ENCODE data around the gene PRRT1.

- peak in 3 of 4 experiments; percentile 32 to 39 (median 32) for TF ChIP-seq CTCF (IDR thresholded peaks at IDR 0.05)
- TF ChIP-seq EP300 (IDR thresholded peaks at IDR 0.05): no peak
- no peak for TF ChIP-seq POLR2A (IDR thresholded peaks at IDR 0.05)
These were observed 35.1 kb downstream of the PRRT1 start for GRCh38 chr6:32116674-32117073.
